CD4-positive, alpha-beta memory T cell (primary cell): ENCODE data around the gene GOLGA3. TPM values are rescaled to one million over a fixed set of nuclear protein-coding genes. Genes with fewer than 3 reads are reported as not detected.
A peak's percentile ranks its signal among the peaks of the same experiment; 100 is the strongest.
"Not testable (repeated sequence)": the region's sequence is repeated elsewhere in the genome, so short reads cannot be mapped to it uniquely, and the experiment has no call there.

Experiments used
- CTCF ChIA-PET: fragments of 350-600 bp; sonication (Branson Sonifier 250); formaldehyde crosslinking; loops from one replicate; lab custom pipeline; 2021; ENCODE audit warnings: inconsistent platforms; ENCODE audit not compliant: partially characterized antibody; lab: Charles Lee
- POLR2A ChIA-PET: fragments of 350-600 bp; sonication (Branson Sonifier 250); formaldehyde crosslinking; loops from one replicate; lab custom pipeline; 2021; ENCODE audit not compliant: partially characterized antibody; lab: Charles Lee
- DNase-seq, 5 donors: peaks; one replicate each; pipeline versions ENCODE4 v3.0.0 to v3.0.0-alpha.2; 2020 to 2022; ENCODE audit warnings: mixed read lengths in 1 of 5
- H3K27ac ChIP-seq: one replicate; pipeline ENCODE4 v1.7.0; 2013; ENCODE audit warnings: low read depth, low read length
- H3K27me3 ChIP-seq: 2 replicates; pipeline ENCODE4 v1.7.0; 2013; ENCODE audit warnings: mild to moderate bottlenecking, low read length, moderate library complexity; ENCODE audit not compliant: insufficient read depth
- H3K36me3 ChIP-seq: 2 replicates; pipeline ENCODE4 v1.7.0; 2013; ENCODE audit warnings: mild to moderate bottlenecking, low read length, moderate library complexity; ENCODE audit not compliant: insufficient read depth
- H3K4me1 ChIP-seq: 2 replicates; pipeline ENCODE4 v1.7.0; 2013; ENCODE audit warnings: mild to moderate bottlenecking, low read length, moderate library complexity; ENCODE audit not compliant: insufficient read depth
- H3K4me3 ChIP-seq, 2 donors: one replicate each; pipeline ENCODE4 v1.7.0; 2013; ENCODE audit warnings: low read length in 2 of 2, mild to moderate bottlenecking in 1 of 2
- H3K9me3 ChIP-seq, 2 donors: one replicate each; pipeline ENCODE4 v1.7.0; 2013; ENCODE audit warnings: low read length in 2 of 2, control low read depth in 1 of 2; ENCODE audit not compliant: control insufficient read depth in 1 of 2
- H3K27ac Mint-ChIP-seq, 7 donors: one replicate each; pipeline ENCODE4 v1.8.0; 2020 to 2021; ENCODE audit warnings: mixed read lengths in 7 of 7, mild to moderate bottlenecking in 6 of 7, inconsistent platforms in 3 of 7, moderate library complexity in 3 of 7
- H3K27me3 Mint-ChIP-seq, 2 donors: one replicate each; pipeline ENCODE4 v1.8.0; 2020 to 2021; ENCODE audit warnings: mixed read lengths in 2 of 2
- H3K36me3 Mint-ChIP-seq, 2 donors: one replicate each; pipeline ENCODE4 v1.8.0; 2020 to 2021; ENCODE audit warnings: mixed read lengths in 2 of 2, inconsistent platforms in 1 of 2, mild to moderate bottlenecking in 1 of 2
- H3K4me1 Mint-ChIP-seq, 4 donors: one replicate each; pipeline ENCODE4 v1.8.0; 2020 to 2021; ENCODE audit warnings: mixed read lengths in 4 of 4, mild to moderate bottlenecking in 1 of 4
- H3K4me3 Mint-ChIP-seq, 8 donors: one replicate each; pipeline ENCODE4 v1.8.0; 2020 to 2021; ENCODE audit warnings: mixed read lengths in 8 of 8, mild to moderate bottlenecking in 7 of 8, moderate library complexity in 6 of 8, inconsistent platforms in 3 of 8
- H3K9me3 Mint-ChIP-seq, 8 donors: one replicate each; pipeline ENCODE4 v1.8.0; 2020 to 2021; ENCODE audit warnings: mixed read lengths in 8 of 8, mild to moderate bottlenecking in 5 of 8, inconsistent platforms in 3 of 8, moderate library complexity in 1 of 8
- intact Hi-C: fragments of 100-400 bp; cut with micrococcal nuclease; formaldehyde crosslinking; loops from one replicate; pipeline ENCODE4 v1.15.1; 2023
- polyA plus RNA-seq, 2 donors: library from polyadenylated mRNA; unstranded; fragments of 300-500 nt; fragmentation: Illumina TruSeq; gene quantifications; one replicate each; pipeline ENCODE4 v1.2.3, GENCODE V29; 2021
- total RNA-seq, 2 experiments: library from RNA; stranded (reverse); gene quantifications; one replicate each; pipeline ENCODE4 v1.2.3, GENCODE V29; 2021

GOLGA3 gene
- total and polyA plus RNA-seq, 4 experiments from 2014 or later = 0.35 to 67.6 (median 38.3) TPM

- no peaks in the 10 kb centered on the region for H3K27me3 ChIP-seq
- no peaks in the 10 kb centered on the region for H3K9me3 ChIP-seq
- H3K4me1 ChIP-seq = no peaks in the 10 kb centered on the region
- Mint-ChIP-seq H3K36me3 (peaks cover 41 to 49% of the 10 kb centered on the region in 2 donors), H3K4me1 (peaks cover 4 to 12% (median 11%) of the 10 kb centered on the region in 4 donors), H3K9me3 (no peaks in the 10 kb centered on the region), H3K4me3 (no peak overlapping the region), H3K27ac (no peak overlapping the region), H3K27me3 (no peaks in the 10 kb centered on the region)
- DNase-seq = no peak
- H3K27ac ChIP-seq = no peak overlapping the region
- H3K4me3 ChIP-seq = no peak overlapping the region
- POLR2A ChIA-PET = no interaction called here
- peaks cover 47% of the 10 kb centered on the region for H3K36me3 ChIP-seq
- CTCF ChIA-PET = no interaction called here
- intact Hi-C loops = no loop called here
Measured at GRCh38 chr12:132813443-132813842, 15.2 kb downstream of the GOLGA3 start.

- H3K9me3 ChIP-seq = no peaks in the 10 kb centered on the region
- Mint-ChIP-seq H3K4me1 (peaks cover 4 to 12% (median 10%) of the 10 kb centered on the region in 4 donors), H3K27ac (peak overlapping the region in 4 of 7 donors; percentile 5 to 77 (median 38)), H3K9me3 (no peaks in the 10 kb centered on the region), H3K4me3 (no peak overlapping the region), H3K27me3 (no peaks in the 10 kb centered on the region), H3K36me3 (peaks cover 41 to 50% of the 10 kb centered on the region in 2 donors)
- ChIA-PET CTCF (no interaction called here), POLR2A (no interaction called here)
- H3K27ac ChIP-seq = no peak overlapping the region
- peak in 3 of 5 donors; percentile 13 to 15 (median 14) for DNase-seq
- intact Hi-C loops = no loop called here
- H3K4me3 ChIP-seq = no peak overlapping the region
- H3K27me3 ChIP-seq = no peaks in the 10 kb centered on the region
- peaks cover 53% of the 10 kb centered on the region for H3K36me3 ChIP-seq
- no peaks in the 10 kb centered on the region for H3K4me1 ChIP-seq
Measured at GRCh38 chr12:132812631-132813305, 15.9 kb downstream of the GOLGA3 start.

- peaks cover 9 to 26% (median 14%) of the 10 kb centered on the region in 4 donors for H3K4me1 Mint-ChIP-seq
- H3K9me3 Mint-ChIP-seq, POLR2A ChIA-PET, H3K4me3 Mint-ChIP-seq, H3K4me3 ChIP-seq, H3K9me3 ChIP-seq, intact Hi-C loops, H3K27me3 ChIP-seq, H3K27ac Mint-ChIP-seq, H3K27me3 Mint-ChIP-seq, H3K4me1 ChIP-seq, H3K27ac ChIP-seq, DNase-seq, CTCF ChIA-PET: not testable (repeated sequence)
- peaks cover 45 to 58% of the 10 kb centered on the region in 2 donors for H3K36me3 Mint-ChIP-seq
- peaks cover 48% of the 10 kb centered on the region for H3K36me3 ChIP-seq
Measured at GRCh38 chr12:132809391-132809790, 19.3 kb downstream of the GOLGA3 start.

- Mint-ChIP-seq H3K36me3 (peaks cover 50 to 64% of the 10 kb centered on the region in 2 donors), H3K27ac (peak overlapping the region in 1 of 7 donors; percentile 41), H3K9me3 (no peaks in the 10 kb centered on the region), H3K4me1 (peaks cover 5 to 19% (median 11%) of the 10 kb centered on the region in 4 donors), H3K4me3 (no peak overlapping the region), H3K27me3 (no peaks in the 10 kb centered on the region)
- Histone ChIP-seq H3K27ac (no peak overlapping the region), H3K4me3 (no peak overlapping the region), H3K27me3 (no peaks in the 10 kb centered on the region), H3K4me1 (no peaks in the 10 kb centered on the region), H3K9me3 (no peaks in the 10 kb centered on the region), H3K36me3 (peaks cover 51% of the 10 kb centered on the region)
- intact Hi-C loops = no loop called here
- POLR2A ChIA-PET = no interaction called here
- no peak for DNase-seq
- CTCF ChIA-PET = interaction anchor here (1.2 kb wide), 1 partner anchor 98 kb away, joined by 4 read pairs; no protein-coding TSS in a partner anchor
Measured at GRCh38 chr12:132807295-132808092, 21.2 kb downstream of the GOLGA3 start.

- CTCF ChIA-PET = interaction anchor here (1.2 kb wide), 1 partner anchor 99 kb away, joined by 4 read pairs; no protein-coding TSS in a partner anchor
- H3K27me3 ChIP-seq = no peaks in the 10 kb centered on the region
- POLR2A ChIA-PET = no interaction called here
- H3K4me3 ChIP-seq = no peak overlapping the region
- Mint-ChIP-seq H3K4me3 (no peak overlapping the region), H3K27ac (peak overlapping the region in 3 of 7 donors; percentile 37 to 74 (median 70)), H3K27me3 (no peaks in the 10 kb centered on the region), H3K9me3 (no peaks in the 10 kb centered on the region), H3K36me3 (peaks cover 49 to 62% of the 10 kb centered on the region in 2 donors), H3K4me1 (peaks cover 0 to 15% (median 7%) of the 10 kb centered on the region in 4 donors)
- H3K27ac ChIP-seq = no peak overlapping the region
- peaks cover 46% of the 10 kb centered on the region for H3K36me3 ChIP-seq
- no peak for DNase-seq
- no peaks in the 10 kb centered on the region for H3K4me1 ChIP-seq
- no peaks in the 10 kb centered on the region for H3K9me3 ChIP-seq
- intact Hi-C loops = no loop called here
Measured at GRCh38 chr12:132806857-132807256, 21.8 kb downstream of the GOLGA3 start.

- no peak overlapping the region for H3K27ac ChIP-seq
Measured at GRCh38 chr12:132804426-132804861, 24.2 kb downstream of the GOLGA3 start.

GRCh38 chr12:132803888-132804287, 24.8 kb downstream of the GOLGA3 start:
- Histone ChIP-seq H3K36me3 (peaks cover 64% of the 10 kb centered on the region), H3K4me1 (no peaks in the 10 kb centered on the region), H3K27me3 (no peaks in the 10 kb centered on the region), H3K27ac (no peak overlapping the region), H3K9me3 (no peaks in the 10 kb centered on the region), H3K4me3 (no peak overlapping the region)
- no peaks in the 10 kb centered on the region for H3K27me3 Mint-ChIP-seq
- POLR2A ChIA-PET = no interaction called here
- H3K9me3 Mint-ChIP-seq = no peaks in the 10 kb centered on the region
- CTCF ChIA-PET = no interaction called here
- H3K4me1 Mint-ChIP-seq = peaks cover 0 to 15% (median 7%) of the 10 kb centered on the region in 4 donors
- no peak overlapping the region for H3K27ac Mint-ChIP-seq
- intact Hi-C loops = no loop called here
- H3K36me3 Mint-ChIP-seq = peaks cover 50 to 79% of the 10 kb centered on the region in 2 donors
- H3K4me3 Mint-ChIP-seq = no peak overlapping the region
- no peak for DNase-seq

More at GRCh38 chr12:132804426-132804861, 24.2 kb downstream of the GOLGA3 start:
- Histone ChIP-seq H3K36me3 (peaks cover 58% of the 10 kb centered on the region), H3K4me3 (no peak overlapping the region), H3K27me3 (no peaks in the 10 kb centered on the region), H3K4me1 (no peaks in the 10 kb centered on the region), H3K9me3 (no peaks in the 10 kb centered on the region)
- H3K4me1 Mint-ChIP-seq = peaks cover 0 to 15% (median 7%) of the 10 kb centered on the region in 4 donors
- DNase-seq = no peak
- CTCF ChIA-PET = no interaction called here
- peaks cover 52 to 75% of the 10 kb centered on the region in 2 donors for H3K36me3 Mint-ChIP-seq
- no peaks in the 10 kb centered on the region for H3K27me3 Mint-ChIP-seq
- intact Hi-C loops = no loop called here
- no peaks in the 10 kb centered on the region for H3K9me3 Mint-ChIP-seq
- POLR2A ChIA-PET = no interaction called here
- H3K27ac Mint-ChIP-seq = no peak overlapping the region
- no peak overlapping the region for H3K4me3 Mint-ChIP-seq
